Renal pelvis (tissue), 4 donors: Measurements from ENCODE around the gene SH3GL3. TPM values are rescaled to one million over a fixed set of nuclear protein-coding genes. Genes with fewer than 3 reads are reported as not detected.

Experiments used
- DNase-seq: peaks from one replicate; pipeline ENCODE4 v3.0.0-alpha.2; 2013
- polyA plus RNA-seq, 3 donors: library from polyadenylated mRNA; unstranded; fragments of 120-200 nt; gene quantifications; one replicate each; pipeline ENCODE4 v1.2.1, GENCODE V29; 2013; ENCODE audit not compliant: insufficient read length in 3 of 3

Gene SH3GL3
- polyA plus RNA-seq, 3 donors = 10.3 to 10.7 (median 10.4) TPM

DNA sequence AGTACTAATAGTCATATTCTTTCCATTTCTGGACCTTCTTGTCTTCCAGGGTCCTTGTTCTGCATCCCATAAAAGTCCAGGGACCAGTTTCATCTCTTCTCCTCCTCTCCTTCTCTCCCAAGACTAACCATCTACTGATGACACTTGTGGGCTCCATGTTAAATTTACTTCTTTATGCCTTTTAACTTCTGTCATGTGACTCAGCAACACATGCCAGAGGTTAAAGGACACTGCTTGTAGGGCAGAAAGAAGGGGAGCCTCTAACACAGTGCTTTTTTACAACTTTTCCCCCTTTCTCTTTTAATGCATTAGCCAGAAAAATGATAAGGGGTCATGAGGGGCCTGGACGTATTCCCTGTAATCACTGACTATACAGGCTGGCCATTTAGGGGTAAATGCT lies 10.0 kb downstream of the SH3GL3 start:
- DNase-seq = no peak

- DNase-seq = peak; percentile 85
Observed at GRCh38 chr15:83458381-83458780, 11.2 kb downstream of the SH3GL3 start.

DNA sequence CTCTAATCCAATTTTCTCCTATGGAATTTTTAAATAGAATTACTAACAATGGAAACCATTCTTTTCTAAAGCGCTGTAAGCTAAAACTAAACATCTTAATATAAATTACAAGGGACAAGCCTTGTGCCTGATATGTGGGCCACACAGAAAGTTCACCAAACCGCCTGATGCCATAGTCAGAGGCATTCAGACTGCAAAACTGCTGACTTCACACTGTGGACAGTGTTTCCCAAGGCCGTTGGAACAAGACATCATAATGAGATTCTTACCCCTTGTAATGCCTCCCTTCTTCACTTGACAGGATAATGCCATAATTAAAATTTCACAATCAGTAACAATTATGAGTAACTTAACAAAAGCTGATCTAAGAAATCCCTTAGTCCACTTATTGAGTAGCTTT lies 14.9 kb downstream of the SH3GL3 start:
- no peak for DNase-seq

DNA sequence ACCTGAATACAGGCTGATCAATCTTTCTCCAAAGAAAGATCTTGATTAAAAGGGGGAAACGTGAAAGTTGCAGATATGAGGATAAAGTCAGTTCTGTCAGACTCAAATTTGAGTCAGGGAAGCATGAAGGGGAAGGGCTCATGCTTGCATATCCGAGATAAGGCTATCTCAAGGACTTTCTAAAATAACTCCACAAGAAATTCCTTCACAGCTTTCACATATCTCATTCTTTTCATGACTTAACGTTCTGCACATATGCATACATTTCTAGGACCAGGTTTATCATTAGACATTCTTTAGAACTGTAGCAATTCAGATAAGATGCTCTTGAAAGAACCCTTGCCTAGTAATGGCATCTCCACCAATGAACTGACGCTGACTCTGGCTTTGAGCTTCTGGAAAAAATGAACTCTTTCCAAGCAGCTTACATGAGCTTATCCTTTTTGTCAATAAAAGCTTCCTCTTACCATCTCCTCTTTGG lies 15.9 kb downstream of the SH3GL3 start:
- DNase-seq = no peak

DNA sequence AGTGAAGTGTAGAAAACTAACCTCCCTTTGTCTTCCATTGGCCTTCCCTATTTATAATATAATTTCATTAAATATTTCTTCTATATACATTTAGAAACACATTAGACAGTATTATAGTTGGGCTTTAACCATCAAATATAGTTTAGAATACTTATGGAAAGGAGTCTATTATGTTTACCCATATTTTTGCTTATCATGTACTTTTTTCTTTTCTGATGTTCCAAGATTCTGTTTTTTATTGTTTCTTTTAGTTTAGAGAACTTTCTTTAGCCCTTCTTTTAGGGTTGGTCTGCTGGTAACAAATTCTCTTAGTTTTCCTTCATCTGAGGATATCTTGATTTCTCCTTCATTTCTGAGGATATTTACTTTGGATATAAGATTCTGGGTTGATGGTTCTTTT lies 23.7 kb downstream of the SH3GL3 start:
- DNase-seq = no peak

GRCh38 chr15:83471307-83471866 lies 24.2 kb downstream of the SH3GL3 start:
- DNase-seq = no peak

GRCh38 chr15:83472151-83472550 lies 25.0 kb downstream of the SH3GL3 start:
- no peak for DNase-seq

DNA sequence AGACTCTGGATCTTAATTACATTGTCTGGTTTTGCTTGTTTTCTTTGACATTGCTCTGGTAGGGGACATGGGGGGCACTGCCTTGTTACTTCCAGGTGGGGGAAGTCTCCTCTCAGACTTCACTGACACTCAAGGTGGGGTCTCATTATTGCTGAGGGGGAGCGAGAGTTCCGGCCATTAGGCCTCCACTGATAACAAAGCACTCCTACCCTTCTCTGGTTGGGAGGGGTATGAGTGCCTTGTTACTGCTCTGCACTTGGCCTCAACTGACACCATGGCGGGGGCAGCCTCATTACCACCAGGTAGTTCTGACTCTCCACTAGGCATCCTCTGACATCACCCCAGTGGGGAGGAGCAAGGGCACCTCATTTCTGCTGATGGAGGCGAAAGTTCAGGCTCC lies 25.7 kb downstream of the SH3GL3 start:
- no peak for DNase-seq

DNA sequence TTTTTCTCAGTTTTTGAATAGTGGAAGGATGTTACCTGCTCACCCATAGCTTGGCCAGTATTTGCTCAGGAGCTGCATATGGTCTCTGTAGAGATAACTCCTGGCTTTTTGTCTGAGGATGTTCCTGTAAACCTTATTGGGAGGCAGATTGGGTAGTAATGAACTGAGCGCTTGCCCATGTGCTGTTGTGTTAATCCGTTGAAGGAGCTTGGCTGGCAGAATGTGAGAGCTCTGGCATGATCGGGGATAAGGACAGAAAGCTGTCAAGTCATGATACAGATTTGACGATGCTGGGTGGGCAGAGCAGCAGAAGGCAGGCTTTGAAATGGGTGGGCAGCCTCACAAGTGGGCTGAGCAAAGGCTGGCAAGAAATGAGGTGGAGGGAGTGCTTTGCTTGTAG lies 27.4 kb downstream of the SH3GL3 start:
- no peak for DNase-seq

- no peak for DNase-seq
Observed at GRCh38 chr15:83475551-83475950, 28.4 kb downstream of the SH3GL3 start.

DNA sequence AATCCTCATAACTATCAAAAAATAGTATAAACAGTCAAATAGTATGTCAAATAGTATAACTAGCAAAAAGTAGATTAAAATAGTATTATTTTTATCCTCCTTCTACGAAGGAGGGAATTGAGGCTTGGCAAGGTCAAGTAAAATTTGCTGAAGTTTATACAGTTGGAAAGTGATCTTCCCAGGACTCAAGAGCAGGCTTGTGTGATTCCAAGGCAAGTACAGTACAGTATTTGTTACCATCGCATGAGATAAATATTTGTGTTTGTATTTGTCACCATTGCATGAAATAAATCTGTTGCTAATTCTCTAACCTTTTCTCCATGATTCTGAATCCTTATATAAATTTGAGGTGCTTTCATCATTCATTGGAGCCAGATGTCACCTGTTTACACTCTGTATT lies 28.9 kb downstream of the SH3GL3 start:
- DNase-seq = no peak

DNA sequence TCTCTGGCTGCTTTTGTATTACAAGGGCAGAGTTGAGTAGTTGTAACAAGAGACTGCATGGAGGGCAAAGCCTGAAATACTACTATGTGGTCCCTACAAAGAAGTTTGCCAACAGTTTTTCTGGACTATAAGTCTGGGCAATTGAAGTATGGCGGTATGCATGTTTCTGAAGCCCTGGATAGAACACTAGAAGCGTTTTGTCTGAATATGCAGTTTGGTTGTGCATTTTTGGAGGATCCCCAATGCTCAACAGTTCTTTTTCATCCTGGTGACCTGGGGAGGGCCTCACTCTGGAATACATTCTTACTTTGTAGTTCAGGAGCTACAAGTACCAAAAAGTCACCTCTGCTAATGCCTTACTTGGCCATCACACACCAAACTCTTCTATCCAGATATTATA lies 29.6 kb downstream of the SH3GL3 start:
- DNase-seq = no peak

GRCh38 chr15:83477172-83477807 lies 30.1 kb downstream of the SH3GL3 start:
- no peak for DNase-seq

- DNase-seq = no peak
Observed at GRCh38 chr15:83477808-83478537, 30.8 kb downstream of the SH3GL3 start.

DNA sequence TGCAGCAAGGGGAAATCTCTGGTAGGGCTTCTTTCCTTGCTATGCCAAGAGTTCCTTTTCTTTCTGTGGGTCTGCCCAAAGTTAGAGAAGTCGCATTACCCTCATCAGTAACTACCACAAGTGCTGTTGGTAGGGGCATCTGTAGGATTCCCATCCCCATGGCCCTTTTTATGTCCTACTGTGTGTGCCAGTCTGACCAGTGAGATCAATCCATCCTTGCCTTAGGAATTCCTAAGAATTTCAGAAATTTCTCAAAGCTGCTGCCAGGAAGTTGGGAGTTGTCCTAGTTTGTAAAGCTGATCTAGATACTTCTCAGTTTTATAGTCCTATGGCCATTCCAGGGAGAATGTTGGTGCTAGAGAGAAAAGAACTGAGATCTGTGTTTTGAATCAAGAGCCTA lies 36.5 kb downstream of the SH3GL3 start:
- no peak for DNase-seq

DNA sequence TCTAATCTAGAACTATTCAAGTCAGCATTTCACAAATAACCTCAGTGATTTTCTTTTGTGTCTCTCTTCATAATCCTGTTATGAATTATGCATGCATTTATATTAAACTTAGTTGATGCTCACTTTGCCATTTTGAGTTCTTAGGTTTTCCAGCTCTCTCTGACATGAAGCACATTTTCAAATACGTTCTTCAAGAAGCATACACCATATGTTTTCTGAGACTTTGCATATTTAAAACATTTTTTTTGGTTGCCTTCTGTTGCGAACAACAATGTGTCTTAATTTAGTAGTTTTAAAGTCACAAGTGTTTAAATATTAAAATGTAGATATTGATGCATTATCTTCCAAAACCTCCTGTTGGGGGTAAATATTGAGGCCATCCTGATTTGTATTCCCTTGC lies 37.5 kb downstream of the SH3GL3 start:
- no peak for DNase-seq

DNA sequence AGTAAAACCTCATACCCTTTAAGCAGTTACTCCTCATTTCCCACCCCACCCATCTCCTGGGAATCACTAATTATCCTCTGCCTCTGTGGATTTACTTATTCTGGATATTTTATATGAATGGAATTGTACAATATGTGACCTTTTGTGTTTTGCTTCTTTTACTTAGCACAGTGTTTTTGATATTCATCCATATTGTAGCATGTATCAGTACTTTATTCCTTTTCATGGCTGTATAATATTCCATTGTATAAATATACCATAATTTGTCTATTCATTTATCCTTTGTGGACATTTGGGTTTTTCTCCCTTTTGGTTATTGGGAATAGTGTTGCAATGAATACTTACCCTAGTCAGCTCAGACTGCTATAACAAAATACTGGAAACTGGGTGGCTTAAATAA lies 39.2 kb downstream of the SH3GL3 start:
- DNase-seq = no peak

DNA sequence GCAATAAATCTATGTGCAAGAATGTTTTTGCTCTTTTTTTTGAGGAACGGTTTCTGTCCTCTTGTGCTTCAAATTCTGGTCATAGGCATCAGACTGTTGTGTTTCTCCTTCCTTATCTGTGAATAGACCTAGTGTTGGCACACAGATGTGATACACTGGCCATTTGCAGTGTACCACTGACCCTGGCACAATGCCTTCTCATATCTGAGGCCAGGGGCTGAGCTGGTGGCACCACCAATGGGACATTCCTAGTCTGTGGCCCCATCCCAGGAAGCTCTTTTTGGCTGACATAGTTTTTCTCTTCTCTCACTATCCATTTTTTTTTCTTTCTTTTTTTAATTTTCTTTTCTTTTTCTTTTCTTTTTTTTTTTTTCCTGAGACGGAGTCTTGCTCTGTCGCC lies 40.4 kb downstream of the SH3GL3 start:
- DNase-seq = no peak

DNA sequence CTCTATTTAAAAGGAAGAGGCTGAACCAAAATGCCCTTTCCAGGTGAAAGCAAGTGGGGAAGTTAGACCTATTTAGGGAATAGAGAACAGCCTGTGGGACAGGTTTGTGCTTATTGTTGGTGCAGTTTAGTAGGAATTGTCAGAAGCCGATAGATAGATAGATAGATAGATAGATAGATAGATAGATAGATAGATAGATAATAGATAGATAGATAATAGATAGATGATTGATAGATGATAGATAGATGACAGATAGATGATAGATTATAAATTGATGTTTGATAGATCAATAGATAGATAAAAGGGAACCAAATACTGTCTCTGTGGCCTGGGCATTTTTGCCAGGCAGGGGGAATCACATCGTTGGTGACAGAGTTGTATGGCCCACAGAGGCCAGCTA lies 42.5 kb downstream of the SH3GL3 start:
- no peak for DNase-seq

DNA sequence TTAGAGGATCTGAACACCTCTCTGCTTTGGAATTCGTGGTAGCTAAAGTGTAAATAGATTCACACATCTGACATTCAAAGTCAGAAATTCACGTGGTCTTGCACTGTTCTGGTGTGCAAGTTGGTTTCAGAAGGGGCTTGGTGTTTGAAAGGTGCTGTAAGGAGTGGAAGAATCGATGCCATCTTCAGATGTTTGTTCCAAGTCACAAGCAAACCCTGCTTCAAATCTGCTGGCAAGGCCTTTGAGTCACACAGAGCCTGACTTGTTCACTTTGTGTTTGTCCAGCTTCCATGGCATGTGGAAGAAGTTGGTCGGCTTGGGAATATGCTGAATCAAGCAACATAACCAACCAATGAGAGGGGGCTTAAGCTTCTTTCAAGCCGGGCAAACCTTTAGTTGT lies 44.3 kb downstream of the SH3GL3 start:
- no peak for DNase-seq

DNA sequence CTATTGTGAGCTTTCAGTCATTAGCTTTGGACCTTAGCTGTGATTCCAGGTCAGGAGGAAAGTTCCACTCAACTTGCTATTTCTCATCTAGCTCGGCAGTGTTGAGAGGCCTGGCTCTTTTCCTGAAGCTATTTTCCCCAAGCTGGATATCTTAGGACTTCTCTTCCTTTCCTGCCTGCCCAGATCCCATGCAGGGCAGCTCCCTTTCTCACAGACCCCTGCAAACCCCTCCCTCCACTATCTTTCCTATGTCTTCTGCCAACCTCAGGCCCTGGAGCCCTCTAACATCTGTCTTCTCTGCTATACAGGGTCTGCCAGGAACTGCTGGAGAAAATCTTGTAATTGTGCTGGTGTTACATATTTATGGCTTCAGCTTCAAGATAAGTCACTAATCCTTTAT lies 49.6 kb downstream of the SH3GL3 start:
- DNase-seq = no peak

DNA sequence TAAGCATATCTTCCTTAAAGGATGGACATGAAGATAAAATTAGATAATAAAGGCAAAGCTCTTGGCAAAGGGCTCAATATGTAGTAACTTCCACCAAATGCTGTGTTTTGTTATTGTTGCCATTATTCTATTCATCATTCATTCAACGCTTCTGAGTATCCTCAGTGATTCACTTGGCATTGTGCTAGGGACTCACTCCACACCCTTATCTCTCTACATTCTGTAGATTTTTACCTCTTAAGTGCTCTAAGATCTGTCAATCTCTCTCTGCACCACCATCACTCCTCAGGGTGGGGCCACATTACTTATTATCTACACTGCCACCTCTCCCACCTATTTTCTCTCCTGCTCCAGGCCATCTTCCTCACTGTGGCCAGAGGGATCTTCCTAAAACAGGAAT lies 51.2 kb downstream of the SH3GL3 start:
- no peak for DNase-seq

DNA sequence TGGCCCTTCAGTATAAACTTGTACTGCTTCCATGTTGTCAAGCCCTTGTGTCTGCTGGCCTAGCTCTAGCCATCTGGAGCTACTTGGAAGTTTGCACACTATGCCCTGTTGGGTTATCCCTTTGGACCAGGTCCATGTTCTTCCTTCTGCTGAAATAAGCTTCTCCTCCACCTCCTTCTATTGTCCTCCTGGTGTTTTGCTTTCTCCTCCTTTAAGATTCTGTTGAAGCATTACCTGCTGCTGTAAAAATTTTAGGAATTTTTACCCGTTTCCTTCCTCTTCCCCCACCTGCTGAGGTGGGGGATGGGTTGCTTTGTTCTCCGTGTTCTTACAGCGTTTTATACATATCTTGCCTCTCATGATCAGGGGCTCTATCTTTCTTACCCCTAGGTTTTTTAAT lies 51.7 kb downstream of the SH3GL3 start:
- DNase-seq = no peak

- DNase-seq = no peak
Observed at GRCh38 chr15:83499476-83499875, 52.3 kb downstream of the SH3GL3 start.
